Activated CD8-positive, alpha-beta T cell treated with anti-CD3 and anti-CD28 coated beads for 36 hours (primary cell): Measurements from ENCODE around the gene CRTAC1. TPM values are rescaled to one million over a fixed set of nuclear protein-coding genes. Genes with fewer than 3 reads are reported as not detected.

Experiments
- ATAC-seq: fragments of 200-7000 bp; cut with Tn5 transposase; one replicate; pipeline ENCODE4 v1.10.0; 2021; ENCODE audit warnings: mild to moderate bottlenecking, moderate library complexity
- CTCF ChIA-PET: fragments of 350-600 bp; sonication (Branson Sonifier 250); formaldehyde crosslinking; loops from one replicate; lab custom pipeline; 2021; ENCODE audit warnings: antibody characterized with exemption; lab: Charles Lee
- POLR2A ChIA-PET: fragments of 350-600 bp; sonication (Branson Sonifier 250); formaldehyde crosslinking; loops from one replicate; lab custom pipeline; 2021; ENCODE audit warnings: antibody characterized with exemption; lab: Charles Lee
- DNase-seq: peaks from one replicate; pipeline ENCODE4 v3.0.0-alpha.2; 2020
- H3K27ac Mint-ChIP-seq: one replicate; pipeline ENCODE4 v1.8.0; 2021; ENCODE audit warnings: mild to moderate bottlenecking, mixed read lengths
- H3K27me3 Mint-ChIP-seq: one replicate; pipeline ENCODE4 v1.8.0; 2021; ENCODE audit warnings: mixed read lengths
- H3K36me3 Mint-ChIP-seq: one replicate; pipeline ENCODE4 v1.8.0; 2021; ENCODE audit warnings: low read depth, mixed read lengths
- H3K4me1 Mint-ChIP-seq: one replicate; pipeline ENCODE4 v1.8.0; 2021; ENCODE audit warnings: low read depth, mixed read lengths
- H3K4me3 Mint-ChIP-seq: one replicate; pipeline ENCODE4 v1.8.0; 2021; ENCODE audit warnings: mild to moderate bottlenecking, moderate library complexity, mixed read lengths
- H3K9me3 Mint-ChIP-seq: one replicate; pipeline ENCODE4 v1.8.0; 2021; ENCODE audit warnings: mixed read lengths
- CTCF ChIP-seq: fragments of 200-600 bp; IDR thresholded peaks from one replicate; pipeline ENCODE4 v1.8.0; 2022; ENCODE audit warnings: antibody characterized with exemption, mild to moderate bottlenecking
- intact Hi-C: fragments of 100-400 bp; cut with micrococcal nuclease; formaldehyde crosslinking; loops from one replicate; pipeline ENCODE4 v1.10.0; 2022
- total RNA-seq, 2 experiments: library from RNA; stranded (reverse); gene quantifications; one replicate each; pipeline ENCODE4 v1.2.3, GENCODE V29; 2021

CRTAC1 gene
- total RNA-seq, 2 experiments from 2014 or later = not detected

GRCh38 chr10:97892939-97893338 is 137.5 kb downstream of the CRTAC1 start:
- no peak for DNase-seq
- Mint-ChIP-seq H3K27me3 (peaks cover 5% of the 10 kb centered on the region), H3K27ac (no peak overlapping the region), H3K9me3 (no peaks in the 10 kb centered on the region), H3K36me3 (no peaks in the 10 kb centered on the region), H3K4me3 (no peak overlapping the region), H3K4me1 (peaks cover 7% of the 10 kb centered on the region)
- no peak for ATAC-seq
- no peak for TF ChIP-seq CTCF
- intact Hi-C loops = no loop called here
- ChIA-PET CTCF (no interaction called here), POLR2A (no interaction called here)

GRCh38 chr10:97892506-97892905 is 137.9 kb downstream of the CRTAC1 start:
- no peak for TF ChIP-seq CTCF
- Mint-ChIP-seq H3K27me3 (peaks cover 5% of the 10 kb centered on the region), H3K9me3 (no peaks in the 10 kb centered on the region), H3K36me3 (no peaks in the 10 kb centered on the region), H3K4me3 (no peak overlapping the region), H3K4me1 (peaks cover 7% of the 10 kb centered on the region), H3K27ac (no peak overlapping the region)
- DNase-seq (no peak), ATAC-seq (no peak)
- POLR2A ChIA-PET = no interaction called here
- CTCF ChIA-PET = no interaction called here
- intact Hi-C loops = no loop called here

GRCh38 chr10:97891497-97892167 is 138.8 kb downstream of the CRTAC1 start:
- Mint-ChIP-seq H3K27me3 (peaks cover 5% of the 10 kb centered on the region), H3K36me3 (no peaks in the 10 kb centered on the region), H3K4me1 (peaks cover 7% of the 10 kb centered on the region), H3K27ac (no peak overlapping the region), H3K4me3 (no peak overlapping the region), H3K9me3 (no peaks in the 10 kb centered on the region)
- POLR2A ChIA-PET = interaction anchor here (0.5 kb wide), 1 partner anchor 153 kb away, joined by 3 read pairs; no protein-coding TSS in a partner anchor
- DNase-seq (no peak), ATAC-seq (no peak)
- TF ChIP-seq CTCF = no peak
- CTCF ChIA-PET = no interaction called here
- intact Hi-C loops = no loop called here

- ChIA-PET POLR2A (interaction anchor here (0.7 to 1.0 kb wide), 2 partner anchors 93 to 534 kb away, joined by 3 read pairs; no protein-coding TSS in a partner anchor), CTCF (interaction anchor here (0.8 kb wide), 1 partner anchor 153 kb away, joined by 3 read pairs; no protein-coding TSS in a partner anchor)
- no peak overlapping the region for H3K27ac Mint-ChIP-seq
- H3K36me3 Mint-ChIP-seq = no peaks in the 10 kb centered on the region
- DNase-seq = peak; percentile 50
- intact Hi-C loops = no loop called here
- H3K27me3 Mint-ChIP-seq = peaks cover 4% of the 10 kb centered on the region
- TF ChIP-seq CTCF = no peak
- peak; percentile 65 for ATAC-seq
- no peak overlapping the region for H3K4me3 Mint-ChIP-seq
- H3K4me1 Mint-ChIP-seq = peaks cover 7% of the 10 kb centered on the region
- H3K9me3 Mint-ChIP-seq = no peaks in the 10 kb centered on the region
These were observed 140.8 kb downstream of the CRTAC1 start for GRCh38 chr10:97889461-97890265.
